Measurements from ENCODE around the gene PCMTD2. TPM values are rescaled to one million over a fixed set of nuclear protein-coding genes. Genes with fewer than 3 reads are reported as not detected.

Gene PCMTD2
- total and polyA plus RNA-seq, 2 experiments from 2014 or later, result 33.8 to 76.1 TPM

DNA sequence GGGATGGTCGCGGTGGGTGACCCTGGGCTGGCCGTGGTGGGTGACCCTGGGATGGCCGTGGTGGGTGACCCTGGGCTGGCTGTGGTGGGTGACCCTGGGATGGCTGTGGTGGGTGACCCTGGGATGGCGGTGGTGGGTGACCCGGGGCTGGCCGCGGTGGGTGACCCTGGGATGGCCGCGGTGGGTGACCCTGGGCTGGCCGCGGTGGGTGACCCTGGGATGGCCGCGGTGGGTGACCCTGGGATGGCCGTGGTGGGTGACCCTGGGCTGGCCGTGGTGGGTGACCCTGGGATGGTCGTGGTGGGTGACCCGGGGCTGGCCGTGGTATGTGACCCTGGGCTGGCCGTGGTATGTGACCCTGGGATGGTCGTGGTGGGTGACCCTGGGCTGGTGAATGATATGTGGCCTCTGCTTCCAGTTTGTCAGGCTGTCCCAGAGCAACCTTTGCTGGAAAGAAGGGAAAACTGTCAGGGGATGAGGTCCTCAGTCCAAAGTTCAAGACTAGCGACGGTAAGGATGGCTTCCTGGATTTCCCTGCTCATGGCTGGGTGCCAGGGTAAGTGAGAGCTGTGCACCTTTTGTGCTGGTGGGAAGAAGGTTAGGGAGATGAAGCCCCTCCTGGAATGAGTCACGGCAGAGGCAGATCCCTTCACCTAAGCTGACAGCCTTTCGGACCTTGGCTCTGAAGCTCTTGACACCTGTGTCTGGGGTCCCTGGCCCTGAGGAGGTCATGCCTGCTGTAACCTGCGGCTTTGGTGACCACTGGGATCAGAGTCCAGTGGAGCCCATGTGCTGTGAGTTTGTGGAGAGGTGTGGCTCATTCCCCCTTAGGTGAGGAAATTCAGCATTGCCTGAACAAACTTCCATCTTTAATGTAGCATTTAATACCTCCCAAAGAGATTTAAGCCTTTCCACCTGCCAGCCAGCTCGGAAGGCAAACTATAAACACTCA lies 19.1 kb upstream of the PCMTD2 start (continued):
- no peak for TF ChIP-seq ZNF462 (CRISPR knock-in tag; IDR thresholded peaks at IDR 0.05)

DNA sequence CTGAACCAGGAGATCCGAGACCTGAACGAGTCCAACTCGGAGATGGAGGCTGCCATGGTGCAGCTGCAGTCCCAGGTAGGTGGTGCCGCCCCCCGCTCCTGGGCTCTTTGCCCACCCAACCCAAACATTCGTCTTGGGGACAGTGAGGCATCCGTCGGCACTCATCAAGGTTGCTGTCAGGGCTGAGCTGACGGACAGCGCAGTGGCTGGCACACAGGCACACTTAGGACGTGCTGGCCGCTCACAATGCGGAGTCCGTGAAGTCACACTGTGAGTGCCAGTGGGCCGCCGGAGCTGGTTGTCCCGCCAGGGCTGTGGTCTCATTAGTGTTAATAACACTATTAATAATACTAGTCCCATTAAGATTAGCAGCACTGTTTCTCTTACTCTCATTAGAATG lies 18.2 kb upstream of the PCMTD2 start:
- Mint-ChIP-seq H3K9me3 (peaks cover 37% of the 10 kb centered on the region), H3K4me3 (no peak overlapping the region), H3K27ac (no peak overlapping the region), H3K4me1 (no peaks in the 10 kb centered on the region; the same call in 2 of the 3 replicates), H3K27me3 (ENCODE audit: insufficient read depth, low read depth, poor library complexity) (peaks cover 9% of the 10 kb centered on the region), H3K36me3 (ENCODE audit: low read depth) (peaks cover 23% of the 10 kb centered on the region)
- Histone ChIP-seq H3K36me3 (ENCODE audit: insufficient read depth) (no peaks in the 10 kb centered on the region), H2AFZ (no peak overlapping the region), H3K4me2 (no peak overlapping the region), H3K9me2 (ENCODE audit: insufficient read depth) (no peaks in the 10 kb centered on the region), H3K4me3 (no peak overlapping the region), H3F3A (replicated peaks; ENCODE audit: low read depth) (no peaks in the 10 kb centered on the region), H3K79me2 (replicated peaks; ENCODE audit: insufficient read depth) (no peaks in the 10 kb centered on the region), H3K27ac (ENCODE audit: low read depth) (no peak overlapping the region), H3K27me3 (ENCODE audit: insufficient read depth) (no peaks in the 10 kb centered on the region), H3K4me1 (ENCODE audit: insufficient read depth) (no peaks in the 10 kb centered on the region), H4K20me1 (replicated peaks; ENCODE audit: insufficient read depth) (no peaks in the 10 kb centered on the region)
- DNase-seq (ENCODE audit: low spot score) (no peak), ATAC-seq (no peak)
- TF ChIP-seq CTCF (conservative IDR thresholded peaks at IDR 0.05; ENCODE audit: low read depth in 2 of 2) (no peak), ZNF114 (CRISPR knock-in tag; IDR thresholded peaks at IDR 0.05) (no peak), CREB1 (CRISPR knock-in tag; IDR thresholded peaks at IDR 0.05; ENCODE audit: low read depth) (no peak), EZH2 (IDR thresholded peaks at IDR 0.05; ENCODE audit: low read depth, unreplicated experiment) (no peak), REST (IDR thresholded peaks at IDR 0.05; ENCODE audit: unreplicated experiment) (no peak), POLR2AphosphoS5 (IDR thresholded peaks at IDR 0.05; ENCODE audit: low read depth) (no peak), JUNB (IDR thresholded peaks at IDR 0.05; ENCODE audit: unreplicated experiment) (no peak), NANOG (IDR thresholded peaks at IDR 0.05; ENCODE audit: borderline replicate concordance) (no peak)
- TF ChIP-seq, protein P1, sequence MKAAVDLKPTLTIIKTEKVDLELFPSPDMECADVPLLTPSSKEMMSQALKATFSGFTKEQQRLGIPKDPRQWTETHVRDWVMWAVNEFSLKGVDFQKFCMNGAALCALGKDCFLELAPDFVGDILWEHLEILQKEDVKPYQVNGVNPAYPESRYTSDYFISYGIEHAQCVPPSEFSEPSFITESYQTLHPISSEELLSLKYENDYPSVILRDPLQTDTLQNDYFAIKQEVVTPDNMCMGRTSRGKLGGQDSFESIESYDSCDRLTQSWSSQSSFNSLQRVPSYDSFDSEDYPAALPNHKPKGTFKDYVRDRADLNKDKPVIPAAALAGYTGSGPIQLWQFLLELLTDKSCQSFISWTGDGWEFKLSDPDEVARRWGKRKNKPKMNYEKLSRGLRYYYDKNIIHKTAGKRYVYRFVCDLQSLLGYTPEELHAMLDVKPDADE (IDR thresholded peaks at IDR 0.05), result no peak
